ENCODE results near the gene RAI1. TPM values are rescaled to one million over a fixed set of nuclear protein-coding genes. Genes with fewer than 3 reads are reported as not detected.
A peak's percentile ranks its signal among the peaks of the same experiment; 100 is the strongest.

The RAI1 gene
- total RNA-seq, 2 experiments from 2014 or later: 17.1 to 49.4 TPM

- DNase-seq (ENCODE audit: low spot score): peak; percentile 96
- H3K79me2 ChIP-seq (ENCODE audit: insufficient read depth, low read depth, low read length): peaks cover 44% of the 10 kb centered on the region; the same call in 1 of the 2 replicates
- H3K36me3 ChIP-seq (ENCODE audit: insufficient read depth, low read length): peaks cover 6% of the 10 kb centered on the region; the same call in 1 of the 2 replicates
- peak overlapping the region; percentile 92 for H3K4me2 ChIP-seq (ENCODE audit: low read length)
- H4K20me1 ChIP-seq (ENCODE audit: insufficient read depth, low read length): no peaks in the 10 kb centered on the region
- TF ChIP-seq CTCF (conservative IDR thresholded peaks at IDR 0.05; ENCODE audit: low read length) (peak; percentile 45; the same call in 1 of the 2 replicates), EZH2phosphoT487 (IDR thresholded peaks at IDR 0.05; ENCODE audit: borderline replicate concordance, low read depth, low read length) (no peak)
- peak overlapping the region; percentile 97 for H3K27ac ChIP-seq (ENCODE audit: low read depth, low read length, poor library complexity, severe bottlenecking)
- POLR2A ChIA-PET: interaction anchor here (0.6 to 2.5 kb wide), 7 partner anchors 9 to 73 kb away, joined by 3 to 8 read pairs (median 5); no protein-coding TSS in a partner anchor
- BruUV-seq (replicated peaks): no TSS peak
- H3K9me3 ChIP-seq (ENCODE audit: low read length): no peaks in the 10 kb centered on the region
- H3K4me3 ChIP-seq (ENCODE audit: low read depth, low read length, poor library complexity, severe bottlenecking): peak overlapping the region; percentile 67
- H2AFZ ChIP-seq (ENCODE audit: low read length): no peak overlapping the region
- peaks cover 81% of the 10 kb centered on the region for H3K4me1 ChIP-seq (ENCODE audit: insufficient read depth, low read length, poor library complexity, severe bottlenecking)
- intact Hi-C loops (cut with micrococcal nuclease; ENCODE audit: unreplicated experiment): loop anchor here (1.0 kb wide), 2 partner anchors 8 to 17 kb away; no protein-coding TSS in a partner anchor
- CTCF ChIA-PET (ENCODE audit: unreplicated experiment): interaction anchor here (0.5 to 1.1 kb wide), 4 partner anchors 9 to 96 kb away, joined by 3 to 5 read pairs (median 4); no protein-coding TSS in a partner anchor
- no peaks in the 10 kb centered on the region for H3K9me2 ChIP-seq (ENCODE audit: insufficient read depth, low read length)
Measured at GRCh38 chr17:17766077-17766743, 85.0 kb downstream of the RAI1 start.

DNA sequence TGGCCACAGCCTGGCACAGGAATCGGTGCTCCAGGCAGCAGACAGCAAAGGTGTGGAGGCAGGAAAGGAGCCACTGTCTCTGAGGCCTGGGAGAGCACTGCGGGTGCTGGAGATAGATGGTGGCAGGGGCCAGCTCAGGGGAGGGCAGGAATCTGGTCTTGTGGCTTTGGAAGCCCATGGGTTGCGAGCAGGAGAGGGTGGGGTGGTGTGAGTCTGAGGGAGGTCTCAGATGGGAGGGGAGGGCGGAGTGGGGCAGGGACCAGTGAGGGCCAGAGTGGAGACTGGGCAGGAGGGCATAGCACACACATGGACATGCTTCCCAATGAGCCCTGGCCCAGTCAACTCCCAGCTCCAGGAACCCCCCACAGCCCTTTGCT is 85.5 kb downstream of the RAI1 start:
- Histone ChIP-seq H3K27ac (ENCODE audit: low read depth, low read length, poor library complexity, severe bottlenecking) (peak overlapping the region; percentile 97), H3K36me3 (ENCODE audit: insufficient read depth, low read length) (peaks cover 6% of the 10 kb centered on the region; the same call in 1 of the 2 replicates), H3K4me3 (ENCODE audit: low read depth, low read length, poor library complexity, severe bottlenecking) (peak overlapping the region; percentile 67), H3K9me3 (ENCODE audit: low read length) (no peaks in the 10 kb centered on the region), H3K4me2 (ENCODE audit: low read length) (peak overlapping the region; percentile 92), H3K79me2 (ENCODE audit: insufficient read depth, low read depth, low read length) (peaks cover 44% of the 10 kb centered on the region; the same call in 1 of the 2 replicates), H2AFZ (ENCODE audit: low read length) (no peak overlapping the region), H4K20me1 (ENCODE audit: insufficient read depth, low read length) (no peaks in the 10 kb centered on the region), H3K9me2 (ENCODE audit: insufficient read depth, low read length) (no peaks in the 10 kb centered on the region), H3K4me1 (ENCODE audit: insufficient read depth, low read length, poor library complexity, severe bottlenecking) (peaks cover 76% of the 10 kb centered on the region)
- BruUV-seq (replicated peaks): no TSS peak
- no peak for DNase-seq (ENCODE audit: low spot score)
- intact Hi-C loops (cut with micrococcal nuclease; ENCODE audit: unreplicated experiment): loop anchor here (1.0 kb wide), 2 partner anchors 8 to 17 kb away; no protein-coding TSS in a partner anchor
- TF ChIP-seq EZH2phosphoT487 (IDR thresholded peaks at IDR 0.05; ENCODE audit: borderline replicate concordance, low read depth, low read length) (no peak), CTCF (conservative IDR thresholded peaks at IDR 0.05; ENCODE audit: low read length) (no peak)
- CTCF ChIA-PET (ENCODE audit: unreplicated experiment): interaction anchor here (1.0 to 1.1 kb wide), 2 partner anchors 9 to 16 kb away, joined by 4 to 5 read pairs; no protein-coding TSS in a partner anchor
- POLR2A ChIA-PET: interaction anchor here (0.9 to 2.5 kb wide), 5 partner anchors 9 to 18 kb away, joined by 4 to 8 read pairs (median 5); no protein-coding TSS in a partner anchor

All from OCI-LY7 (cell line).